ENCODE data around the gene ZG16B.

The ZG16B gene

GRCh38 chr16:2816751-2817339 lies 13.3 kb upstream of the ZG16B start, which contains the start of gene PRSS21:
PRSS21 (plus strand) TSS chr16:2817237; CDS start chr16:2817269, 32 bp downstream.
- peaks cover 2% of the 10 kb centered on the region; the same call in 1 of the 2 replicates for H3K27me3 ChIP-seq (ENCODE audit: low read depth, low read length)
- no peak within 1 kb of the TSS for H3K9ac ChIP-seq (ENCODE audit: low read length)
- H3K27ac ChIP-seq (ENCODE audit: low read length) = no peak within 1 kb of the TSS
- H3K9me3 ChIP-seq (ENCODE audit: insufficient read depth, low read length) = no peaks in the 10 kb centered on the region
- H3K79me2 ChIP-seq (ENCODE audit: low read length) = no peaks in the 10 kb centered on the region
- no peaks in the 10 kb centered on the region for H3K36me3 ChIP-seq (replicated peaks; ENCODE audit: low read depth, low read length)
- TF ChIP-seq EZH2phosphoT487 (IDR thresholded peaks at IDR 0.05; ENCODE audit: low read depth) (no peak), CTCF (IDR thresholded peaks at IDR 0.05; ENCODE audit: low read depth, low read length) (no peak)
- H3K4me2 ChIP-seq (ENCODE audit: low read length) = no peak within 1 kb of the TSS
- H4K20me1 ChIP-seq (ENCODE audit: insufficient read depth, low read length) = no peaks in the 10 kb centered on the region
- no peaks in the 10 kb centered on the region for H3K4me1 ChIP-seq (ENCODE audit: low read length)
- no peak within 1 kb of the TSS for H3K4me3 ChIP-seq (ENCODE audit: low read length)
- no peak within 1 kb of the TSS for H2AFZ ChIP-seq (ENCODE audit: low read depth, low read length)

- H2AFZ ChIP-seq (ENCODE audit: low read depth, low read length) = no peak overlapping the region
- TF ChIP-seq CTCF (IDR thresholded peaks at IDR 0.05; ENCODE audit: low read depth, low read length) (no peak), EZH2phosphoT487 (IDR thresholded peaks at IDR 0.05; ENCODE audit: low read depth) (no peak)
- H3K27ac ChIP-seq (ENCODE audit: low read length) = no peak overlapping the region
- H3K9ac ChIP-seq (ENCODE audit: low read length) = no peak overlapping the region
- no peak overlapping the region for H3K4me2 ChIP-seq (ENCODE audit: low read length)
- H3K9me3 ChIP-seq (ENCODE audit: insufficient read depth, low read length) = no peaks in the 10 kb centered on the region
- no peaks in the 10 kb centered on the region for H4K20me1 ChIP-seq (ENCODE audit: insufficient read depth, low read length)
- no peaks in the 10 kb centered on the region for H3K4me1 ChIP-seq (ENCODE audit: low read length)
- H3K36me3 ChIP-seq (replicated peaks; ENCODE audit: low read depth, low read length) = no peaks in the 10 kb centered on the region
- no peaks in the 10 kb centered on the region for H3K79me2 ChIP-seq (ENCODE audit: low read length)
- H3K27me3 ChIP-seq (ENCODE audit: low read depth, low read length) = peaks cover 6% of the 10 kb centered on the region; the same call in 1 of the 2 replicates
- no peak overlapping the region for H3K4me3 ChIP-seq (ENCODE audit: low read length)
Observed at GRCh38 chr16:2817340-2818271, 12.5 kb upstream of the ZG16B start.

- Histone ChIP-seq H3K36me3 (replicated peaks; ENCODE audit: low read depth, low read length) (no peaks in the 10 kb centered on the region), H3K27ac (ENCODE audit: low read length) (no peak overlapping the region), H3K9ac (ENCODE audit: low read length) (no peak overlapping the region), H3K27me3 (ENCODE audit: low read depth, low read length) (peaks cover 9% of the 10 kb centered on the region; the same call in 1 of the 2 replicates), H4K20me1 (ENCODE audit: insufficient read depth, low read length) (no peaks in the 10 kb centered on the region), H3K4me3 (ENCODE audit: low read length) (no peak overlapping the region), H3K4me2 (ENCODE audit: low read length) (no peak overlapping the region), H3K4me1 (ENCODE audit: low read length) (no peaks in the 10 kb centered on the region), H2AFZ (ENCODE audit: low read depth, low read length) (no peak overlapping the region), H3K79me2 (ENCODE audit: low read length) (no peaks in the 10 kb centered on the region), H3K9me3 (ENCODE audit: insufficient read depth, low read length) (no peaks in the 10 kb centered on the region)
- no peak for TF ChIP-seq EZH2phosphoT487 (IDR thresholded peaks at IDR 0.05; ENCODE audit: low read depth)
- no peak for TF ChIP-seq CTCF (IDR thresholded peaks at IDR 0.05; ENCODE audit: low read depth, low read length)
Observed at GRCh38 chr16:2818272-2818876, 11.7 kb upstream of the ZG16B start.
